ENCODE measurements around the gene OR4C16.

The OR4C16 gene, protein sequence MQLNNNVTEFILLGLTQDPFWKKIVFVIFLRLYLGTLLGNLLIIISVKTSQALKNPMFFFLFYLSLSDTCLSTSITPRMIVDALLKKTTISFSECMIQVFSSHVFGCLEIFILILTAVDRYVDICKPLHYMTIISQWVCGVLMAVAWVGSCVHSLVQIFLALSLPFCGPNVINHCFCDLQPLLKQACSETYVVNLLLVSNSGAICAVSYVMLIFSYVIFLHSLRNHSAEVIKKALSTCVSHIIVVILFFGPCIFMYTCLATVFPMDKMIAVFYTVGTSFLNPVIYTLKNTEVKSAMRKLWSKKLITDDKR
- total RNA-seq, result 0 reads per million in 3 donors

DNA sequence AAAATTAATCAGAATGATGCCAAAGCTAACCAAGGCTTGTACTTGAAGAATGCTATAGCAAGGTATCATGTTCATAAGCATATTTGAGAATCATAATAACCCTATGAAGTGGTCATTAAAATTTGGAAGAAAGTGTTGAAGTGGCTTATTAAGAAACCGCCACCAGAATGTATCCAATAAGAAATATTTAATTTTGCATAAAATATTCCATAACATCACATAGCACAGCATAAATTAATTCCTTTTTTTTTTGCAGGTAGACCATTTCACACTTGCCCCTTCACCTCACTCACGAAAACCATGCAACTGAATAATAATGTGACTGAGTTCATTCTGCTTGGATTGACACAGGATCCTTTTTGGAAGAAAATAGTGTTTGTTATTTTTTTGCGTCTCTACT, at the start of gene OR4C16:
Gene OR4C16 (plus strand): TSS at position 301 of the 400 bp plus-strand sequence. CDS start 0 bp downstream, at position 301.
- no peak within 1 kb of the TSS for H3K4me3 ChIP-seq (ENCODE audit: insufficient read depth, low read depth, low read length, poor library complexity, severe bottlenecking)
- no peak within 1 kb of the TSS for H3K27ac ChIP-seq (ENCODE audit: insufficient read depth, low read length, poor library complexity, severe bottlenecking)
- no peaks in the 10 kb centered on the region for H3K36me3 ChIP-seq (ENCODE audit: control insufficient read depth, insufficient read depth, low read length)
- no peak for DNase-seq
- H3K4me1 ChIP-seq (ENCODE audit: control insufficient read depth, insufficient read depth, low read length, poor library complexity, severe bottlenecking), result no peaks in the 10 kb centered on the region
- H3K27me3 ChIP-seq (replicated peaks; ENCODE audit: control insufficient read depth, insufficient read depth, low read length, poor library complexity, severe bottlenecking), result no peaks in the 10 kb centered on the region
- H3K9me3 ChIP-seq (ENCODE audit: control insufficient read depth, low read length), result no peaks in the 10 kb centered on the region

DNA sequence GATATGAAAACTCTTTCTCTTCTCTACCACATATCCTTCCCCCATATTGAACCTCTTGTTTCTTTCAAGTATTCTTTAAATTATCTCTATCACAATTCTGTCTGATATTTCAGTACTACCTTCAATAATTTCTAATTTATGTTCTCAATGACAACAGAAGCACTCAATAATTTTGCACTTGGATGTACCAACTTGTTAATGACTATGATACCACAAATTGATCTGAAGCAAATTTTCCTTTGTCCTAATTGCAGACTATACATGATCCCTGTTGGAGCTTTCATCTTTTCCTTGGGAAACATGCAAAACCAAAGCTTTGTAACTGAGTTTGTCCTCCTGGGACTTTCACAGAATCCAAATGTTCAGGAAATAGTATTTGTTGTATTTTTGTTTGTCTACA, 17.8 kb upstream of the OR4C16 start, which contains the start of gene OR4C15:
Gene OR4C15 (plus strand): TSS at position 301 of the 400 bp plus-strand sequence. CDS start 0 bp downstream, at position 301.
- Histone ChIP-seq H3K9me3 (ENCODE audit: control insufficient read depth, low read length) (no peaks in the 10 kb centered on the region), H3K27ac (ENCODE audit: insufficient read depth, low read length, poor library complexity, severe bottlenecking) (no peak within 1 kb of the TSS), H3K4me1 (ENCODE audit: control insufficient read depth, insufficient read depth, low read length, poor library complexity, severe bottlenecking) (no peaks in the 10 kb centered on the region), H3K4me3 (ENCODE audit: insufficient read depth, low read depth, low read length, poor library complexity, severe bottlenecking) (no peak within 1 kb of the TSS), H3K27me3 (replicated peaks; ENCODE audit: control insufficient read depth, insufficient read depth, low read length, poor library complexity, severe bottlenecking) (no peaks in the 10 kb centered on the region), H3K36me3 (ENCODE audit: control insufficient read depth, insufficient read depth, low read length) (no peaks in the 10 kb centered on the region)
- no peak for DNase-seq

DNA sequence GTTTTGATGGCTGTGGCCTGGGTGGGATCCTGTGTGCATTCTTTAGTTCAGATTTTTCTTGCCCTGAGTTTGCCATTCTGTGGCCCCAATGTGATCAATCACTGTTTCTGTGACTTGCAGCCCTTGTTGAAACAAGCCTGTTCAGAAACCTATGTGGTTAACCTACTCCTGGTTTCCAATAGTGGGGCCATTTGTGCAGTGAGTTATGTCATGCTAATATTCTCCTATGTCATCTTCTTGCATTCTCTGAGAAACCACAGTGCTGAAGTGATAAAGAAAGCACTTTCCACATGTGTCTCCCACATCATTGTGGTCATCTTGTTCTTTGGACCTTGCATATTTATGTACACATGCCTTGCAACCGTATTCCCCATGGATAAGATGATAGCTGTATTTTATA, 620 bp downstream of the OR4C16 start:
- Histone ChIP-seq H3K9me3 (ENCODE audit: control insufficient read depth, low read length) (no peaks in the 10 kb centered on the region), H3K27me3 (replicated peaks; ENCODE audit: control insufficient read depth, insufficient read depth, low read length, poor library complexity, severe bottlenecking) (no peaks in the 10 kb centered on the region), H3K4me1 (ENCODE audit: control insufficient read depth, insufficient read depth, low read length, poor library complexity, severe bottlenecking) (no peaks in the 10 kb centered on the region), H3K27ac (ENCODE audit: insufficient read depth, low read length, poor library complexity, severe bottlenecking) (no peak overlapping the region), H3K4me3 (ENCODE audit: insufficient read depth, low read depth, low read length, poor library complexity, severe bottlenecking) (no peak overlapping the region), H3K36me3 (ENCODE audit: control insufficient read depth, insufficient read depth, low read length) (no peaks in the 10 kb centered on the region)
- no peak for DNase-seq

DNA sequence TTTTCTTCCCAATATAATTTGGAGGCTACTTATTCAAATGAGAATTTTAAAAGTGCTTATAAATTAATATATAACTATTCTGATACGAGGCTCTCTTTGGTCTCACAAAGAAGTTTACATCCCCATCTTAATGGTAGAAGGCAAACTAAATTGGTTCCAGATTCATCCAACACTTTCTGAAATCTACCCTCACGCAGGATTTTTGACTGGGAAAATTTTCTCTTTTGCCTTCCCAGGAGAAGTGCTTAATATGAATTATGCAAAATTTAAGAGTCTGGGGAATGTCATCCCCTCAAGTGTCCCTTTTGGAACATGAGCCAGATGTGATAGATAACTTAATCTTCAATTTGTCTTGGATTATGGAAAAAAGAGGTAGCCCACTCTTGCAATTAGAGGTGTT, 35.6 kb downstream of the OR4C16 start, which contains the start of gene OR4C11:
Gene OR4C11 (minus strand): TSS at position 101 of the 400 bp plus-strand sequence. CDS start 3,272 bp downstream, outside the sequence.
- H3K36me3 ChIP-seq (ENCODE audit: control insufficient read depth, insufficient read depth, low read length), result no peaks in the 10 kb centered on the region
- DNase-seq, result no peak
- H3K27ac ChIP-seq (ENCODE audit: insufficient read depth, low read length, poor library complexity, severe bottlenecking), result no peak within 1 kb of the TSS
- no peaks in the 10 kb centered on the region for H3K9me3 ChIP-seq (ENCODE audit: control insufficient read depth, low read length)
- H3K4me3 ChIP-seq (ENCODE audit: insufficient read depth, low read depth, low read length, poor library complexity, severe bottlenecking), result no peak within 1 kb of the TSS
- H3K4me1 ChIP-seq (ENCODE audit: control insufficient read depth, insufficient read depth, low read length, poor library complexity, severe bottlenecking), result no peaks in the 10 kb centered on the region
- no peaks in the 10 kb centered on the region for H3K27me3 ChIP-seq (replicated peaks; ENCODE audit: control insufficient read depth, insufficient read depth, low read length, poor library complexity, severe bottlenecking)

Data from effector memory CD4-positive, alpha-beta T cell (primary cell).